Stimulated activated naive CD4-positive, alpha-beta T cell treated with Interleukin-2 at 50 U/mL for 16 hours (primary cell): ENCODE data around the gene RIMS1.

Experiments used
- DNase-seq: peaks from one replicate; lab custom pipeline; 2025; lab: John Stamatoyannopoulos, UW

RIMS1 gene

GRCh38 chr6:72416744-72417465 lies 530.6 kb downstream of the RIMS1 start:
- DNase-seq: no peak

GRCh38 chr6:72417759-72418158 lies 531.4 kb downstream of the RIMS1 start:
- no peak for DNase-seq

GRCh38 chr6:72418495-72418894 lies 532.1 kb downstream of the RIMS1 start:
- DNase-seq: no peak

GRCh38 chr6:72419966-72420365 lies 533.6 kb downstream of the RIMS1 start:
- no peak for DNase-seq

GRCh38 chr6:72420409-72420808 lies 534.1 kb downstream of the RIMS1 start:
- DNase-seq: no peak

GRCh38 chr6:72421387-72421786 lies 535.0 kb downstream of the RIMS1 start:
- DNase-seq: no peak

- no peak for DNase-seq
Measured at GRCh38 chr6:72422171-72422570, 535.8 kb downstream of the RIMS1 start.

- DNase-seq: no peak
Measured at GRCh38 chr6:72424476-72424875, 538.1 kb downstream of the RIMS1 start.

- no peak for DNase-seq
Measured at GRCh38 chr6:72425003-72425681, 538.8 kb downstream of the RIMS1 start.

- no peak for DNase-seq
Measured at GRCh38 chr6:72440611-72441010, 554.3 kb downstream of the RIMS1 start.

- DNase-seq: no peak
Measured at GRCh38 chr6:72446430-72446829, 560.1 kb downstream of the RIMS1 start.
